HepG2 (cell line): Measurements from ENCODE around the gene ZDHHC7. TPM values are rescaled to one million over a fixed set of nuclear protein-coding genes. Genes with fewer than 3 reads are reported as not detected.

Experiments used
- CBX1 ChIP-seq: IDR thresholded peaks from one replicate; pipeline ENCODE4 v1.6.1; 2016; ENCODE audit warnings: antibody characterized with exemption, low read depth
- HES4 ChIP-seq: sonication (generic); formaldehyde crosslinking; IDR thresholded peaks from 2 replicates; pipeline ENCODE4 v1.9.0; 2021; ENCODE audit warnings: mild to moderate bottlenecking, missing genetic modification reagents, borderline replicate concordance
- HNRNPUL1 ChIP-seq: fragments of 200-400 bp; formaldehyde crosslinking; IDR thresholded peaks from 2 replicates; pipeline ENCODE4 v1.6.1; 2017; ENCODE audit warnings: low read depth, mild to moderate bottlenecking, low read length, moderate library complexity
- MAX ChIP-seq: IDR thresholded peaks from 2 replicates; pipeline ENCODE4 v1.6.1; 2012; ENCODE audit warnings: inconsistent platforms
- MYC ChIP-seq: sonication (generic); formaldehyde crosslinking; IDR thresholded peaks from 2 replicates; pipeline ENCODE4 v1.9.0; 2021; ENCODE audit warnings: missing genetic modification reagents, borderline replicate concordance
- PATZ1 ChIP-seq: sonication (generic); formaldehyde crosslinking; IDR thresholded peaks from 2 replicates; pipeline ENCODE4 v1.4.0; 2020; ENCODE audit warnings: missing genetic modification reagents
- PAWR ChIP-seq: sonication (generic); formaldehyde crosslinking; IDR thresholded peaks from 2 replicates; pipeline ENCODE4 v1.4.0; 2020; ENCODE audit warnings: missing genetic modification reagents, mild to moderate bottlenecking, borderline replicate concordance
- RARG ChIP-seq: sonication (generic); formaldehyde crosslinking; IDR thresholded peaks from 2 replicates; pipeline ENCODE4 v1.4.0; 2020; ENCODE audit warnings: low read depth, mild to moderate bottlenecking, missing genetic modification reagents
- RFXAP ChIP-seq: sonication (generic); formaldehyde crosslinking; IDR thresholded peaks from 2 replicates; pipeline ENCODE4 v1.4.0; 2020; ENCODE audit warnings: missing genetic modification reagents, borderline replicate concordance
- STAT5B ChIP-seq: sonication (generic); formaldehyde crosslinking; IDR thresholded peaks from 2 replicates; pipeline ENCODE4 v1.4.0; 2020; ENCODE audit warnings: missing genetic modification reagents
- TCF7 ChIP-seq: sonication (generic); IDR thresholded peaks from 2 replicates; pipeline ENCODE4 v1.6.1; 2016; ENCODE audit warnings: antibody characterized with exemption, low read depth
- U2AF1 ChIP-seq: fragments of 200-400 bp; formaldehyde crosslinking; optimal IDR thresholded peaks from 2 replicates; pipeline ENCODE3; 2017; ENCODE audit warnings: mild to moderate bottlenecking, low read depth, low read length
- ZC3H4 ChIP-seq: sonication (generic); formaldehyde crosslinking; IDR thresholded peaks from 2 replicates; pipeline ENCODE4 v1.4.0; 2020; ENCODE audit warnings: missing genetic modification reagents, borderline replicate concordance
- ZFP82 ChIP-seq: sonication (generic); formaldehyde crosslinking; IDR thresholded peaks from 2 replicates; pipeline ENCODE4 v1.5.1; 2020; ENCODE audit warnings: mild to moderate bottlenecking, missing genetic modification reagents, borderline replicate concordance
- ZMYM4 ChIP-seq: sonication (generic); formaldehyde crosslinking; IDR thresholded peaks from 2 replicates; pipeline ENCODE4 v1.8.1; 2023; ENCODE audit warnings: mild to moderate bottlenecking, missing genetic modification reagents
- ZNF276 ChIP-seq: sonication (generic); formaldehyde crosslinking; IDR thresholded peaks from 2 replicates; pipeline ENCODE4 v1.4.0; 2020; ENCODE audit warnings: mild to moderate bottlenecking, low read depth, missing genetic modification reagents
- ZNF331 ChIP-seq: sonication (generic); formaldehyde crosslinking; IDR thresholded peaks from 2 replicates; pipeline ENCODE4 v1.4.0; 2020; ENCODE audit warnings: missing genetic modification reagents
- ZNF713 ChIP-seq: sonication (generic); formaldehyde crosslinking; IDR thresholded peaks from 2 replicates; pipeline ENCODE4 v1.4.0; 2020; ENCODE audit warnings: mild to moderate bottlenecking, missing genetic modification reagents
- ZNF776 ChIP-seq: sonication (generic); formaldehyde crosslinking; IDR thresholded peaks from 2 replicates; pipeline ENCODE4 v1.4.0; 2020; ENCODE audit warnings: mild to moderate bottlenecking, missing genetic modification reagents
- ZNF816 ChIP-seq: sonication (generic); formaldehyde crosslinking; IDR thresholded peaks from 2 replicates; pipeline ENCODE4 v1.8.0; 2022; ENCODE audit warnings: missing genetic modification reagents, mild to moderate bottlenecking, borderline replicate concordance
- ZSCAN25 ChIP-seq: sonication (generic); formaldehyde crosslinking; IDR thresholded peaks from 2 replicates; pipeline ENCODE4 v1.8.0; 2022; ENCODE audit warnings: mild to moderate bottlenecking, missing genetic modification reagents
- polyA plus RNA-seq, 8 experiments: library from polyadenylated mRNA; depleted of rRNA in 3 of 8; stranded (reverse) in 7 of 8; unstranded in 1 of 8; fragments of >200 nt; fragmentation: Illumina TruSeq in 4 of 8; extraction: Trizol in 4 of 8; gene quantifications; 2 replicates each; pipeline versions ENCODE4 v1.2.1 to v1.2.3, GENCODE V29; 2011 to 2016; ENCODE audit warnings: low read depth in 4 of 8, missing spikeins in 1 of 8, mixed read lengths in 1 of 8; ENCODE audit not compliant: insufficient read depth in 1 of 8
- total RNA-seq, 5 experiments: library from RNA; depleted of rRNA; stranded (reverse); fragments of >200 nt; fragmentation: Illumina TruSeq; extraction: Trizol; gene quantifications; 2 replicates each; pipeline ENCODE4 v1.2.3, GENCODE V29; 2016; ENCODE audit warnings: low read depth in 1 of 5
- TF ChIP-seq, protein P1 (sequence below): IDR thresholded peaks from 2 replicates; pipeline ENCODE4 v1.6.1; 2016; ENCODE audit warnings: missing compliant biosample characterization, missing genetic modification reagents, borderline replicate concordance
- TF ChIP-seq, protein P2 (sequence below): sonication (generic); formaldehyde crosslinking; IDR thresholded peaks from 2 replicates; pipeline ENCODE4 v1.5.0; 2020; ENCODE audit warnings: missing genetic modification reagents

Gene ZDHHC7
- total and polyA plus RNA-seq, 2 of the 13 experiments (the other 11 are each of a cell fraction or from before 2014, with no cell fraction given): 46.8 to 67.6 TPM

- TF ChIP-seq ZC3H4 (no peak), ZNF713 (CRISPR knock-in tag) (no peak), ZNF816 (CRISPR knock-in tag) (no peak; the same call in 1 of the 2 replicates), TCF7 (no peak), U2AF1 (no peak), ZNF331 (CRISPR knock-in tag) (no peak), ZNF776 (CRISPR knock-in tag) (peak; percentile 92), ZFP82 (CRISPR knock-in tag) (no peak), CBX1 (peak; percentile 56), PAWR (CRISPR knock-in tag) (no peak), PATZ1 (CRISPR knock-in tag) (peak; percentile 83), ZSCAN25 (0 out of 2 replicates have a peak, but pooled peaks have one; percentile 59), RFXAP (CRISPR knock-in tag) (peak; percentile 74; the same call in 1 of the 2 replicates), STAT5B (no peak), ZNF276 (CRISPR knock-in tag) (0 out of 2 replicates have a peak, but pooled peaks have one; percentile 32), MAX (peak; percentile 27; the same call in 1 of the 2 replicates), HES4 (peak; percentile 82), ZMYM4 (CRISPR knock-in tag) (peak; percentile 44; the same call in 1 of the 2 replicates), HNRNPUL1 (no peak), RARG (CRISPR knock-in tag) (no peak), MYC (CRISPR knock-in tag) (peak; percentile 18; the same call in 1 of the 2 replicates)
- TF ChIP-seq, protein P1, sequence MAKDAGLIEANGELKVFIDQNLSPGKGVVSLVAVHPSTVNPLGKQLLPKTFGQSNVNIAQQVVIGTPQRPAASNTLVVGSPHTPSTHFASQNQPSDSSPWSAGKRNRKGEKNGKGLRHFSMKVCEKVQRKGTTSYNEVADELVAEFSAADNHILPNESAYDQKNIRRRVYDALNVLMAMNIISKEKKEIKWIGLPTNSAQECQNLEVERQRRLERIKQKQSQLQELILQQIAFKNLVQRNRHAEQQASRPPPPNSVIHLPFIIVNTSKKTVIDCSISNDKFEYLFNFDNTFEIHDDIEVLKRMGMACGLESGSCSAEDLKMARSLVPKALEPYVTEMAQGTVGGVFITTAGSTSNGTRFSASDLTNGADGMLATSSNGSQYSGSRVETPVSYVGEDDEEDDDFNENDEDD: peak; percentile 12; the same call in 1 of the 2 replicates
- TF ChIP-seq, protein P2, sequence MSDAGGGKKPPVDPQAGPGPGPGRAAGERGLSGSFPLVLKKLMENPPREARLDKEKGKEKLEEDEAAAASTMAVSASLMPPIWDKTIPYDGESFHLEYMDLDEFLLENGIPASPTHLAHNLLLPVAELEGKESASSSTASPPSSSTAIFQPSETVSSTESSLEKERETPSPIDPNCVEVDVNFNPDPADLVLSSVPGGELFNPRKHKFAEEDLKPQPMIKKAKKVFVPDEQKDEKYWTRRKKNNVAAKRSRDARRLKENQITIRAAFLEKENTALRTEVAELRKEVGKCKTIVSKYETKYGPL (CRISPR knock-in tag): no peak
Measured at GRCh38 chr16:84947996-84948850, 63.1 kb downstream of the ZDHHC7 start (continued).
